BLaER1 (cell line): ENCODE measurements around the gene RBM4.

Experiments
- H3K27ac ChIP-seq: shearing (Covaris generic); formaldehyde crosslinking; 2 replicates; pipeline ENCODE4 v1.8.1; 2022
- H3K27me3 ChIP-seq: shearing (Covaris generic); formaldehyde crosslinking; 2 replicates; pipeline ENCODE4 v1.8.1; 2022
- H3K36me3 ChIP-seq: shearing (Covaris generic); formaldehyde crosslinking; 2 replicates; pipeline ENCODE4 v1.8.1; 2022
- H3K4me1 ChIP-seq: shearing (Covaris generic); formaldehyde crosslinking; 2 replicates; pipeline ENCODE4 v1.8.1; 2022
- H3K4me2 ChIP-seq: shearing (Covaris generic); formaldehyde crosslinking; 2 replicates; pipeline ENCODE4 v1.8.1; 2022
- H3K4me3 ChIP-seq: shearing (Covaris generic); formaldehyde crosslinking; 2 replicates; pipeline ENCODE4 v1.8.1; 2022
- H3K9ac ChIP-seq: shearing (Covaris generic); formaldehyde crosslinking; 2 replicates; pipeline ENCODE4 v1.8.1; 2022
- H3K9me3 ChIP-seq: shearing (Covaris generic); formaldehyde crosslinking; 2 replicates; pipeline ENCODE4 v1.8.1; 2022
- H4K20me1 ChIP-seq: shearing (Covaris generic); formaldehyde crosslinking; 2 replicates; pipeline ENCODE4 v1.8.1; 2022
- Cebpa-rat ChIP-seq: shearing (Covaris generic); IDR thresholded peaks from 2 replicates; pipeline ENCODE4 v1.8.1; 2022

Gene RBM4

DNA sequence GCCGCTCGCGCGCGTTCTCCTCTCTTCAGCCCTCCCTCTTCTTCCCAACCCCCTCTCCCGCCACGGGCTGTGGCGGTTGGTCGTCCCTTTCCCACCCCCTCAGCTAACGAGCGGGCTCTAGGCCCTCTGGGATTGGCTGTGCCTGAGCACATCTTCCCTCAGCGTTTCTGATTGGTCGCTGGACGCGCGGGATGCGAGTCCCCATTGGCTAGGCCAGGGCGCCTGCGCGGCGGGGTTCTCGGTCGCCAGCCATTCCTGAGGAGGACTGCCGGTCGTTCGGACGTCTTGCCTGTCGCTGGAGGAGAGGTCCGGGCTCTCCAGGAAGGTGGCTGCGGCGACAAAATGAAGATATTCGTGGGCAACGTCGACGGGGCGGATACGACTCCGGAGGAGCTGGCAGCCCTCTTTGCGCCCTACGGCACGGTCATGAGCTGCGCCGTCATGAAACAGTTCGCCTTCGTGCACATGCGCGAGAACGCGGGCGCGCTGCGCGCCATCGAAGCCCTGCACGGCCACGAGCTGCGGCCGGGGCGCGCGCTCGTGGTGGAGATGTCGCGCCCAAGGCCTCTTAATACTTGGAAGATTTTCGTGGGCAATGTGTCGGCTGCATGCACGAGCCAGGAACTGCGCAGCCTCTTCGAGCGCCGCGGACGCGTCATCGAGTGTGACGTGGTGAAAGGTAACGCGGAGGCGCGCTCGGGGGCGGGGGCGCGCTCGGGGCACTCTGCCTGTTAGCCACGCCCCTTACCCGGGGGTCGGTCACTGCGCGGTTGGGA is 21.9 kb upstream of the RBM4 start, which contains the start of gene RBM14:
TSS of gene RBM14 (plus strand) at position 252 of the 776 bp plus-strand sequence. CDS start at position 343, 91 bp downstream.
- peaks cover 62% of the 10 kb centered on the region for H3K4me1 ChIP-seq
- TF ChIP-seq Cebpa-rat: no peak
- H3K36me3 ChIP-seq: peaks cover 37% of the 10 kb centered on the region
- peaks cover 51% of the 10 kb centered on the region for H4K20me1 ChIP-seq
- H3K9ac ChIP-seq: peak within 1 kb of the TSS; percentile 97
- no peaks in the 10 kb centered on the region for H3K9me3 ChIP-seq
- no peaks in the 10 kb centered on the region for H3K27me3 ChIP-seq
- peak within 1 kb of the TSS; percentile 97 for H3K27ac ChIP-seq
- H3K4me2 ChIP-seq: peak within 1 kb of the TSS; percentile 97
- H3K4me3 ChIP-seq: peak within 1 kb of the TSS; percentile 99

DNA sequence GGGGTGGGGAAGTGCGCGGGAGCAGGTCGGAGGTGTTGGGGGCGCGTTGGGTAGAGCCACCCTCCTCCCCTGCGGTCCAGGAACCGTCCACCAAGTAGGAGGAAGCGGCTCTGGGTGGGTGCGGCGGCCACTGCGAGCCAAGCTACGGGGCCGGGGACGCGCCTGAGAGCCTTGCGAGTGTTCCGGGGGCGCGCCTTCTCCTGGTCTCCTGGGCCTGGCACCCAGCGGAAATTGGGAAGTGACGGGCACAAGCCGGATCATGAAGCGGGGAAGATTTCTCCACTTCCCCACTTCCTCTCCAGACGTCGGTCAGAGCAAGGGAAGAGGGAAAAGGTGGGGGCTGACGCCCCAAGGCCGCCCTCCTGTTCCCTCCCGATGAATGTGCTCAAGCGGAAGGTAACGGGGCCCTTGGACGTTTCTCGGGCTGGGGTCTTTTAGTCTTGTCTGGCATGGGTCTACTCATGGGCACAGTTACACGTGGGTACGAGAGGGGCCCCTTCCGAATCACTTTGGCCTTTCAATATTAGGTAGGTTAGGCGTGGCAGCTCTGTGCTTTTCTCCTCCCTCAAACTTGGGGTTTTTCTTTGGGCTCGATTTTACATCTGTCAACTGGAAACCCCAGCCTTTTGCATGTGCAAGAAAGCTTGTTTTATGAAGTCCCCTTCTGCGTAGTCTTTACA is 21.2 kb upstream of the RBM4 start:
- H3K9ac ChIP-seq: peak overlapping the region; percentile 97
- peaks cover 44% of the 10 kb centered on the region for H3K36me3 ChIP-seq
- H3K4me3 ChIP-seq: peak overlapping the region; percentile 99
- H4K20me1 ChIP-seq: peaks cover 59% of the 10 kb centered on the region
- no peaks in the 10 kb centered on the region for H3K9me3 ChIP-seq
- H3K4me2 ChIP-seq: peak overlapping the region; percentile 97
- H3K27ac ChIP-seq: peak overlapping the region; percentile 97
- peaks cover 62% of the 10 kb centered on the region for H3K4me1 ChIP-seq
- no peak for TF ChIP-seq Cebpa-rat
- no peaks in the 10 kb centered on the region for H3K27me3 ChIP-seq

DNA sequence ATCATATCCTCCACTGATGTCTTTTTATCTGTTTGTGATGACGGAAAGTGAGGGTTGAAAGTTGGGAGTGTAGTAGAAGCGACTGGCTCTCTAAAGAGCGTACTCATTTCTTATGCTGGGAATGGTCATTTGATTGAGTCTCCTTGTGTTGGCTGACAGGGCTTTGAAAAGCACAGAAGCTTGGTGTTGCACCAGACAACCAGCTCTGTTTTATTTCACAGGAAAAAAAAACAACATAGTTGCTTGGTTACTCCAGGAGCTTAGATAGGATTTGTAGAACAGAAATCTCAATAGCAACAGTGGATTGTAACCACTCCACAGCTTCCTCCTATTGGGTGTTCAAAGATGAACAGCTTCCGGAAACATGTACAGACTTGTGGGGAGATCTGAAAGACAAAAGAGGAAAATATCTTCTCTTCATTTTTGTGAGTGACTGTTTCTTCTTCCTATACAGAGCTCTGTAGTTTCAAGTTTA is 19.4 kb upstream of the RBM4 start:
- no peaks in the 10 kb centered on the region for H3K9me3 ChIP-seq
- H3K4me3 ChIP-seq: peak overlapping the region; percentile 99
- peaks cover 63% of the 10 kb centered on the region for H3K36me3 ChIP-seq

DNA sequence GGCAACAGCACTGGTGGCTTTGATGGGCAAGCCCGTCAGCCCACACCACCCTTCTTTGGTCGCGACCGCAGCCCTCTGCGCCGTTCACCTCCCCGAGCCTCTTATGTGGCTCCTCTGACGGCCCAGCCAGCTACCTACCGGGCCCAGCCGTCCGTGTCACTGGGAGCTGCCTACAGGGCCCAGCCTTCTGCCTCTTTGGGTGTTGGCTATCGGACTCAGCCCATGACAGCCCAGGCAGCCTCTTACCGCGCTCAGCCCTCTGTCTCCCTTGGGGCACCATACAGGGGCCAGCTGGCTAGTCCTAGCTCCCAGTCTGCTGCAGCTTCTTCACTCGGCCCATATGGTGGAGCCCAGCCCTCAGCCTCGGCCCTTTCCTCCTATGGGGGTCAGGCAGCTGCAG is 14.1 kb upstream of the RBM4 start:
- Histone ChIP-seq H3K27ac (no peak overlapping the region), H3K36me3 (peaks cover 100% of the 10 kb centered on the region), H3K9me3 (no peaks in the 10 kb centered on the region), H4K20me1 (peaks cover 100% of the 10 kb centered on the region), H3K4me1 (peaks cover 53% of the 10 kb centered on the region), H3K27me3 (no peaks in the 10 kb centered on the region), H3K9ac (no peak overlapping the region), H3K4me3 (no peak overlapping the region), H3K4me2 (peak overlapping the region; percentile 3; the same call in 1 of the 2 replicates)
- TF ChIP-seq Cebpa-rat: no peak

More for the DNA sequence above, 19.4 kb upstream of the RBM4 start:
- Histone ChIP-seq H3K27me3 (no peaks in the 10 kb centered on the region), H3K4me2 (peak overlapping the region; percentile 97), H3K4me1 (peaks cover 74% of the 10 kb centered on the region), H3K27ac (0 out of 2 replicates have a peak overlapping the region, but pooled peaks have one; percentile 97), H3K9ac (peak overlapping the region; percentile 97), H4K20me1 (peaks cover 77% of the 10 kb centered on the region)
- no peak for TF ChIP-seq Cebpa-rat

DNA sequence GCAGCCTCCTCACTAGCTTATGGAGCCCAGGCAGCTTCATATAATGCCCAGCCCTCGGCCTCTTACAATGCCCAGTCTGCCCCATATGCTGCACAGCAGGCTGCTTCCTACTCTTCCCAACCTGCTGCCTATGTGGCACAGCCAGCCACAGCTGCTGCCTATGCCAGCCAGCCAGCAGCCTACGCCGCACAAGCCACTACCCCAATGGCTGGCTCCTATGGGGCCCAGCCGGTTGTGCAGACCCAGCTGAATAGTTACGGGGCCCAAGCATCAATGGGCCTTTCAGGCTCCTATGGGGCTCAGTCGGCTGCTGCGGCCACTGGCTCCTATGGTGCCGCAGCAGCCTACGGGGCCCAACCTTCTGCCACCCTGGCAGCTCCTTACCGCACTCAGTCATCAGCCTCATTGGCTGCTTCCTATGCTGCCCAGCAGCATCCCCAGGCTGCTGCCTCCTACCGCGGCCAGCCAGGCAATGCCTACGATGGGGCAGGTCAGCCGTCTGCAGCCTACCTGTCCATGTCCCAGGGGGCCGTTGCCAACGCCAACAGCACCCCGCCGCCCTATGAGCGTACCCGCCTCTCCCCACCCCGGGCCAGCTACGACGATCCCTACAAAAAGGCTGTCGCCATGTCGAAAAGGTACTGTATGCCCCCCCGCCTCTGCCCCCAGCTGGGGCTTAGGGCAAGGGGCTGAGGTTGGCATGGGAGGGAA is 13.3 kb upstream of the RBM4 start:
- Histone ChIP-seq H3K27ac (no peak overlapping the region), H3K9ac (no peak overlapping the region), H3K4me3 (no peak overlapping the region), H4K20me1 (peaks cover 100% of the 10 kb centered on the region), H3K9me3 (no peaks in the 10 kb centered on the region), H3K27me3 (no peaks in the 10 kb centered on the region), H3K4me2 (peak overlapping the region; percentile 3; the same call in 1 of the 2 replicates), H3K36me3 (peaks cover 100% of the 10 kb centered on the region), H3K4me1 (peaks cover 45% of the 10 kb centered on the region)
- no peak for TF ChIP-seq Cebpa-rat

DNA sequence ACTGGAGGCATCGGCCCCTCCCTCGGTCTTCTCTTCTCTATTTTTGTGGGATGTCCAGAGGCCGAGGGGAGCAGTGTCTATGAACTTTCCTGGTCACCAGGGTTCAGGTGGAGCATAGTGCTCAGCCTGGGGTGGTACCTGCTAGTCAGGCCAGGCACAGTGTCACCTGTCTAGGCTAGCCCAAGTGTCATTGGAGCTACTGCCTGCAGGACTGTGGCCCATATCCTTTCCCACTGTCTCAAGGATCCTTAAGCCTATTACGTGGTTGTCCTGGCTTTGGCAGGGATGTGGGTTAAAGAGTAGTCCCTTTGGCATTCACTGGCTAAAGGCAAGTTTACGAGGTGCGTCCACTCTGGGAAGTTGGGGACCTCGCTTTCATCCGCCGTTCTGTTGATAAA is 12.8 kb upstream of the RBM4 start:
- no peak overlapping the region for H3K9ac ChIP-seq
- no peaks in the 10 kb centered on the region for H3K27me3 ChIP-seq
- no peak overlapping the region for H3K4me3 ChIP-seq
- H3K27ac ChIP-seq: no peak overlapping the region
- no peak overlapping the region for H3K4me2 ChIP-seq
- H3K36me3 ChIP-seq: peaks cover 100% of the 10 kb centered on the region
- TF ChIP-seq Cebpa-rat: no peak
- peaks cover 40% of the 10 kb centered on the region for H3K4me1 ChIP-seq
- H3K9me3 ChIP-seq: no peaks in the 10 kb centered on the region
- H4K20me1 ChIP-seq: peaks cover 100% of the 10 kb centered on the region

DNA sequence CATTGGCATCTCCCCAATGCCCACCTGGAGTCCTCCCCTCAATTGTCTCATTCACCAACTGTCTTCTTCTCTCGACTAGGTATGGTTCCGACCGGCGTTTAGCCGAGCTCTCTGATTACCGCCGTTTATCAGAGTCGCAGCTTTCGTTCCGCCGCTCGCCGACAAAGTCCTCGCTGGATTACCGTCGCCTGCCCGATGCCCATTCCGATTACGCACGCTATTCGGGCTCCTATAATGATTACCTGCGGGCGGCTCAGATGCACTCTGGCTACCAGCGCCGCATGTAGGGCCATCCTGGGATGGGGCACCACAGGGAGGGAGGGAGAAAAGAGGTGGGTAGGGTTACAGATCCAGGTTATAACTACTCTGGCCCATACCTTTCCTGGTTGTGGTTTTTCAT is 12.1 kb upstream of the RBM4 start:
- peaks cover 100% of the 10 kb centered on the region for H4K20me1 ChIP-seq
- no peak overlapping the region for H3K4me3 ChIP-seq
- H3K4me2 ChIP-seq: no peak overlapping the region
- no peak for TF ChIP-seq Cebpa-rat
- H3K36me3 ChIP-seq: peaks cover 100% of the 10 kb centered on the region
- H3K9me3 ChIP-seq: no peaks in the 10 kb centered on the region
- no peak overlapping the region for H3K27ac ChIP-seq
- no peak overlapping the region for H3K9ac ChIP-seq
- no peaks in the 10 kb centered on the region for H3K27me3 ChIP-seq
- H3K4me1 ChIP-seq: peaks cover 33% of the 10 kb centered on the region

DNA sequence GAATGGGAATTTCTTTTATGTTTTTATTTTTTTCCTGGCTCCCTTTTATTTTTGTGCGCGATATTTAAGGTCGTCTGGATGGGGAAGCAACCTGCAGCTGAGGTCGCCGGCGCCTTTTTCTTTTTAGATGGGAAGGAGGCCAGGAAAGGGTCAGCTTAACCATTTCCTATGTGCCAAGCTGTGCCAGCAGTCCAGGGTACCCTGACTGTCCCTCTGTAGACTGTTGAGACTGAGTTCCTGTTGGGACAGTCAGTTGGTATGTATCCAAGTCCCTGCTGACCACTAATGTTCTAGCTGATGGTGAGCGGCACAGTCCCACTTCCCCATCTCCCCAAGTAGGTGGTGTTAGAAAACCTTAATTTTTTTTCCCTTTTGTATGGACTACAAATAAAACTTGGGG is 11.6 kb upstream of the RBM4 start:
- peaks cover 100% of the 10 kb centered on the region for H4K20me1 ChIP-seq
- no peak overlapping the region for H3K4me3 ChIP-seq
- no peak overlapping the region for H3K27ac ChIP-seq
- H3K27me3 ChIP-seq: no peaks in the 10 kb centered on the region
- no peak overlapping the region for H3K4me2 ChIP-seq
- peaks cover 28% of the 10 kb centered on the region for H3K4me1 ChIP-seq
- H3K9ac ChIP-seq: no peak overlapping the region
- H3K9me3 ChIP-seq: no peaks in the 10 kb centered on the region
- peaks cover 100% of the 10 kb centered on the region for H3K36me3 ChIP-seq
- TF ChIP-seq Cebpa-rat: no peak

DNA sequence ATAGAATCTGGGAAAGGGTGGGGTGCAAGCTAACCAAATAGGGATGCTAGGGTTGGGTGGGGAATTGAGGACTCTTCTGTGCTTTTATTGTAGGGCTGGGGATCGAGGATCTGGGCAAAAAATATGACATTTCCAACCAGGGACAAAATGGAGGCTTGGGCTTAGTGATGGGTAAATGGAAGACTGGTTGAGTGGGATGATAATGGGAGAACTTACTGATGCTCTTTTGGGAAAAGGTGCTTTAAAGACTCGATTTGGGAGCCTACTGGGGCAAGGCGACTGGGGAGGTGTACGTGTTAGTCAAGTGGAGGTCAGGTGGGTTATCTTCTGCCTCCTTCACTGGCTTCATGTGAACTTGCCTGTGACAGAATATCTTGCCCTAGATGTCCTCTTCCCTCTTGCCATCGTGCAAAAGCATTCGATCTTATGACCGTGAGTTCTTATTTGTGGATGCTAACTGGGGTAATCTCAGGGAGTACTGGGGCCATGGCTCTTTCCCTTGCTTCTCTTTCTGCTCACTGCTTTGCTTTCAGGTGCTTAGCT is 10.4 kb upstream of the RBM4 start:
- peaks cover 100% of the 10 kb centered on the region for H4K20me1 ChIP-seq
- H3K4me2 ChIP-seq: no peak overlapping the region
- no peaks in the 10 kb centered on the region for H3K9me3 ChIP-seq
- no peak overlapping the region for H3K9ac ChIP-seq
- TF ChIP-seq Cebpa-rat: no peak
- H3K27me3 ChIP-seq: no peaks in the 10 kb centered on the region
- peaks cover 100% of the 10 kb centered on the region for H3K36me3 ChIP-seq
- H3K27ac ChIP-seq: no peak overlapping the region
- H3K4me3 ChIP-seq: no peak overlapping the region
- H3K4me1 ChIP-seq: peaks cover 16% of the 10 kb centered on the region
